ENCODE measurements around the gene KRT1.

The KRT1 gene

GRCh38 chr12:52697058-52697582, 16.9 kb upstream of the KRT1 start:
- DNase-seq = no peak

- DNase-seq = no peak
Measured at GRCh38 chr12:52696588-52696987, 16.4 kb upstream of the KRT1 start.

- no peak for DNase-seq
Measured at GRCh38 chr12:52695039-52695438, 14.8 kb upstream of the KRT1 start.

- DNase-seq = no peak
Measured at GRCh38 chr12:52694151-52694550, 13.9 kb upstream of the KRT1 start.

- DNase-seq = no peak
Measured at GRCh38 chr12:52693261-52693660, 13.1 kb upstream of the KRT1 start.

GRCh38 chr12:52692254-52692653, 12.0 kb upstream of the KRT1 start:
- DNase-seq = no peak

GRCh38 chr12:52691841-52692150, 11.6 kb upstream of the KRT1 start:
- no peak for DNase-seq

- no peak for DNase-seq
Measured at GRCh38 chr12:52691076-52691840, 11.1 kb upstream of the KRT1 start.

- no peak for DNase-seq
Measured at GRCh38 chr12:52690351-52691075, 10.3 kb upstream of the KRT1 start.

- DNase-seq = no peak
Measured at GRCh38 chr12:52689936-52690335, 9.7 kb upstream of the KRT1 start.

- DNase-seq = no peak
Measured at GRCh38 chr12:52689239-52689638, 9.0 kb upstream of the KRT1 start.

GRCh38 chr12:52688481-52688880, 8.3 kb upstream of the KRT1 start:
- no peak for DNase-seq

- DNase-seq = no peak
Measured at GRCh38 chr12:52687497-52688385, 7.5 kb upstream of the KRT1 start.

GRCh38 chr12:52686756-52687487, 6.7 kb upstream of the KRT1 start:
- DNase-seq = no peak

- no peak for DNase-seq
Measured at GRCh38 chr12:52686063-52686462, 5.9 kb upstream of the KRT1 start.

GRCh38 chr12:52685406-52685890, 5.2 kb upstream of the KRT1 start:
- no peak for DNase-seq

GRCh38 chr12:52684431-52684830, 4.2 kb upstream of the KRT1 start:
- no peak for DNase-seq

GRCh38 chr12:52683575-52684300, 3.5 kb upstream of the KRT1 start:
- no peak for DNase-seq

- no peak for DNase-seq
Measured at GRCh38 chr12:52682938-52683574, 2.8 kb upstream of the KRT1 start.

GRCh38 chr12:52682381-52682660, 2.1 kb upstream of the KRT1 start:
- no peak for DNase-seq

Measured in NCI-H446 (cell line).